Peyer's patch (tissue), 4 donors: ENCODE data around the gene OSBPL10. TPM values are rescaled to one million over a fixed set of nuclear protein-coding genes. Genes with fewer than 3 reads are reported as not detected.
A peak's percentile ranks its signal among the peaks of the same experiment; 100 is the strongest.

ENCODE experiments used
- DNase-seq, 3 donors: peaks; one replicate each; pipeline ENCODE4 v3.0.0-alpha.2; 2017 to 2019
- H3K27ac ChIP-seq, 4 donors: fragments of 200-600 bp; sonication (generic); one replicate each; pipeline ENCODE4 v1.5.1; 2016 to 2019
- H3K27me3 ChIP-seq, 2 donors: fragments of 200-600 bp; sonication (generic); one replicate each; pipeline ENCODE4 v1.5.1; 2019
- H3K36me3 ChIP-seq, 3 donors: fragments of 200-600 bp; sonication (generic); one replicate each; pipeline ENCODE4 v1.5.1; 2016 to 2019
- H3K4me1 ChIP-seq, 4 donors: fragments of 200-600 bp; sonication (generic); one replicate each; pipeline ENCODE4 v1.5.1; 2016 to 2019
- H3K4me3 ChIP-seq, 4 donors: fragments of 200-600 bp; sonication (generic); 1 replicate in 3 of 4; 2 replicates in 1 of 4; pipeline ENCODE4 v1.5.1; 2016 to 2019; ENCODE audit warnings: mild to moderate bottlenecking in 1 of 4
- H3K9me3 ChIP-seq, 4 donors: fragments of 200-600 bp; sonication (generic); one replicate each; pipeline ENCODE4 v1.5.1; 2016 to 2019; ENCODE audit warnings: mild to moderate bottlenecking in 1 of 4
- CTCF ChIP-seq, 6 experiments: fragments of 450-650 bp in 4 of 6; fragments of 200-600 bp in 2 of 6; sonication (generic) in 1 of 6; IDR thresholded peaks; one replicate each; pipeline ENCODE4 v1.5.1; 2017 to 2019; ENCODE audit warnings: antibody characterized with exemption in 6 of 6, mild to moderate bottlenecking in 3 of 6, moderate library complexity in 1 of 6
- POLR2A ChIP-seq, 2 donors: fragments of 450-650 bp; IDR thresholded peaks; one replicate each; pipeline ENCODE4 v1.5.1; 2017; ENCODE audit warnings: antibody characterized with exemption in 2 of 2, mild to moderate bottlenecking in 2 of 2, moderate library complexity in 2 of 2
- total RNA-seq, 4 donors: library from RNA; depleted of rRNA; stranded (reverse); fragments of >200 nt; gene quantifications; one replicate each; pipeline ENCODE4 v1.1.0, GENCODE V29; 2016

Gene OSBPL10
- total RNA-seq, 4 donors from 2014 or later = 18.5 to 128 (median 60.5) TPM

GRCh38 chr3:31924610-31925270, 56.3 kb downstream of the OSBPL10 start:
- Histone ChIP-seq H3K36me3 (no peaks in the 10 kb centered on the region), H3K27ac (peak overlapping the region in 1 of 4 donors; percentile 64), H3K4me3 (no peak overlapping the region), H3K9me3 (peaks cover 0 to 4% (median 0%) of the 10 kb centered on the region in 4 donors), H3K27me3 (no peaks in the 10 kb centered on the region), H3K4me1 (peaks cover 0 to 13% (median 3%) of the 10 kb centered on the region in 4 donors)
- TF ChIP-seq CTCF (IDR thresholded peaks at IDR 0.05) = no peak
- no peak for TF ChIP-seq POLR2A (IDR thresholded peaks at IDR 0.05)
- no peak for DNase-seq

- no peak for DNase-seq
- Histone ChIP-seq H3K27ac (no peak overlapping the region), H3K4me1 (peaks cover 0 to 27% (median 3%) of the 10 kb centered on the region in 4 donors), H3K36me3 (no peaks in the 10 kb centered on the region), H3K27me3 (no peaks in the 10 kb centered on the region), H3K4me3 (no peak overlapping the region), H3K9me3 (peaks cover 0 to 4% (median 0%) of the 10 kb centered on the region in 4 donors)
- TF ChIP-seq POLR2A (IDR thresholded peaks at IDR 0.05) (no peak), CTCF (IDR thresholded peaks at IDR 0.05) (no peak)
Measured at GRCh38 chr3:31922962-31923361, 58.1 kb downstream of the OSBPL10 start.

- H3K36me3 ChIP-seq = no peaks in the 10 kb centered on the region
- H3K9me3 ChIP-seq = peaks cover 0 to 4% (median 0%) of the 10 kb centered on the region in 4 donors
- no peak for DNase-seq
- H3K27ac ChIP-seq = no peak overlapping the region
- TF ChIP-seq POLR2A (IDR thresholded peaks at IDR 0.05) (no peak), CTCF (IDR thresholded peaks at IDR 0.05) (no peak)
- peaks cover 0 to 30% (median 4%) of the 10 kb centered on the region in 4 donors for H3K4me1 ChIP-seq
- no peaks in the 10 kb centered on the region for H3K27me3 ChIP-seq
- H3K4me3 ChIP-seq = no peak overlapping the region
Measured at GRCh38 chr3:31921837-31922236, 59.2 kb downstream of the OSBPL10 start.

GRCh38 chr3:31920310-31920709, 60.8 kb downstream of the OSBPL10 start:
- Histone ChIP-seq H3K9me3 (peaks cover 0 to 4% (median 0%) of the 10 kb centered on the region in 4 donors), H3K27ac (no peak overlapping the region), H3K4me3 (no peak overlapping the region), H3K27me3 (no peaks in the 10 kb centered on the region), H3K36me3 (no peaks in the 10 kb centered on the region), H3K4me1 (peaks cover 0 to 30% (median 3%) of the 10 kb centered on the region in 4 donors)
- TF ChIP-seq POLR2A (IDR thresholded peaks at IDR 0.05) (no peak), CTCF (IDR thresholded peaks at IDR 0.05) (no peak)
- no peak for DNase-seq

- Histone ChIP-seq H3K9me3 (peaks cover 0 to 4% (median 0%) of the 10 kb centered on the region in 4 donors), H3K4me3 (no peak overlapping the region), H3K27me3 (no peaks in the 10 kb centered on the region), H3K4me1 (peaks cover 0 to 30% (median 3%) of the 10 kb centered on the region in 4 donors), H3K36me3 (no peaks in the 10 kb centered on the region), H3K27ac (peak overlapping the region in 1 of 4 donors; percentile 10)
- no peak for DNase-seq
- TF ChIP-seq CTCF (IDR thresholded peaks at IDR 0.05) = no peak
- no peak for TF ChIP-seq POLR2A (IDR thresholded peaks at IDR 0.05)
Measured at GRCh38 chr3:31919528-31919927, 61.5 kb downstream of the OSBPL10 start.
